ENCODE measurements around the gene GRK1.
"Not testable (repeated sequence)": the region's sequence is repeated elsewhere in the genome, so short reads cannot be mapped to it uniquely, and the experiment has no call there.

The GRK1 gene

DNA sequence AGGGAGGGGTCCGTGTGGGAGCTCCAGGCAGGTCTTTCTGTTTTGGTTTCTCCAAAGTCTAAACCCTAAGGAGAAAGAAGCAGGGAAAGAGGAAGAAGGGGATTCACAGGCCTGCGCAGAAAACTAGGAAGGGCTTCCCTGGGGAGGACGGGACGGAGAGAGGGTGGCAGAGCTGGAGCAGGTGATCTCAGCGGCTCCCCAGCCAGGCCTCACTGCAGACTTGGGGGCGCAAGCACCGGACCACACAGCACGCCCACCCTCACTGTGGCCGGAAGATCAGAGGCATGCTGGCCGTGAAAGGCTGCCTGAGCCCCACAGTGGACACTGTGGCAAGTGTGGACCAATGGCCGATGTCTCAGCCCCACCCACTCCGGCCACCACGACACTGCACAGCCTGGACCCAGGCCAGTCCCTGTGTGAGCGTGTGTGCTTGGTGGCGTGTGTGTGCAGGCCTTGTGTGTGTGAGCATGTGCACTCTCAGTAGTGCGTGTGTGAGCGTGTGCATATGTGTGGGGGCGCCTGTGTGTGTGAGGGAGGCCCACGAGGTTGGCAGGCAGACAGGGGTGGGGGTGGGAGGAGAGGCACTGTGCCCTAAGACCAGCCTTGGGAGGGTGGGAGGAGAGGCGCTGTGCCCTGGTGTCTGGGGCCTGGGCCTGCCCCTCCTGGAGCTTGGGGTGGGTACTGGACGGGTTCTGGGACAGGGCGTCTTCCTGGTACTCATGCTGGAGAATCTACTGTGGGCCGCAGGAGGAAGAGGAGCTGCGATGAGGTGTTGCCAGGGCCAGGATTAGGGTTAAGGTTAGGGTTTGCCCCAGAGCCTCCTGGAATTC is 76.6 kb downstream of the GRK1 start:
- no peak for DNase-seq (ENCODE audit: low read depth, low spot score)

GRCh38 chr13:113744197-113745000 is 77.4 kb downstream of the GRK1 start:
- no peak for DNase-seq (ENCODE audit: low read depth, low spot score)

- DNase-seq (ENCODE audit: low read depth, low spot score) = no peak
Observed at GRCh38 chr13:113745059-113745458, 78.0 kb downstream of the GRK1 start.

GRCh38 chr13:113745500-113746142 is 78.6 kb downstream of the GRK1 start:
- not testable (repeated sequence) for DNase-seq (ENCODE audit: low read depth, low spot score)

- no peak for DNase-seq (ENCODE audit: low read depth, low spot score)
Observed at GRCh38 chr13:113746143-113746525, 79.1 kb downstream of the GRK1 start.

- no peak for DNase-seq (ENCODE audit: low read depth, low spot score)
Observed at GRCh38 chr13:113746671-113747070, 79.7 kb downstream of the GRK1 start.

DNA sequence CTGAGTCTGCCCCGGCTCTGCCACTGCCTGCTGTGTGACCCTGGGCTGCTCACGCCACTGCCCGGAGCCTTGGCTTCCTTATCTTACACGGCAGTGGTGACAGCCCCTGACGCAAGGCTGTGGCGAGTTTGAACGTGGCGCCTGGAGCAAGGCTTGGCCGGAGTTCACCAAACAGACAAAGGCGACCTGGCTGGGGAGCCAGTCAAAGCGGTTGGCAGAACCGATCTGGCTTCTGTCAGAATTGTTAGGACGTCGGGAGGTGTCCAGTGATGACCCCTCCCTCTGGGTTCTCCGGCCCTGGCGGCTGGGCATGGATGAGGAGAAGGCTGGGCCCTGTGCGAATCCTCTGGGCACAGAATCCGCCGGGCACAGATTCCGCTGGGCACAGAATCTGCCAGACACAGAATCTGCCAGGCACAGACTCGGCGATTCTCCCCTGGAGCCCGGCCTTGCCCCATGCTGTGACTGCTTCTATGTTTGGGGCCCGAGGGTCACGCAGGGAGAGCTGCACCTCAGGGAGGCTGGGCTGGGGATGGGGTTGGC is 80.3 kb downstream of the GRK1 start:
- no peak for DNase-seq (ENCODE audit: low read depth, low spot score)

- no peak for DNase-seq (ENCODE audit: low read depth, low spot score)
Observed at GRCh38 chr13:113748101-113748861, 81.3 kb downstream of the GRK1 start.

- DNase-seq (ENCODE audit: low read depth, low spot score) = no peak
Observed at GRCh38 chr13:113748862-113749451, 81.9 kb downstream of the GRK1 start.

- DNase-seq (ENCODE audit: low read depth, low spot score) = no peak
Observed at GRCh38 chr13:113749507-113749906, 82.5 kb downstream of the GRK1 start.

DNA sequence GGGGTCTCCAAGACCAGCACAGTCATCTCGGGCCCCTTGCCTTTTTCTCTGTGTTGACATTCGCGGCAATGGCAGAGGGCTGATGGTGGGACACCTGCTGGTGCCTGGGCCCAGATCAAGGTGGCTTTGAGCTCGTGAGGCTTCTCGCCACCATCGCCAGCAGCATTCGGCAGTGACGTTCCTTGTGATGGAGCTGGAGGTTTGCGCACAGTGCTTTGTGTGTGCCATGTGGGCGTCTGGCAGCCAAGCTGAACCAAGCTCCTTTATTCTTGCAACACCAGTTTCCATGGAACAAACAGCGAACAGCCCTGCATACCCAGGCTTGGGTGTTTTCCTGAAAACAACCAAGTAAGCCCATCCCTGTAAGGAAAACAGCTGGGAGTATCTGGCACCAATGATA is 82.9 kb downstream of the GRK1 start:
- no peak for DNase-seq (ENCODE audit: low read depth, low spot score)

DNA sequence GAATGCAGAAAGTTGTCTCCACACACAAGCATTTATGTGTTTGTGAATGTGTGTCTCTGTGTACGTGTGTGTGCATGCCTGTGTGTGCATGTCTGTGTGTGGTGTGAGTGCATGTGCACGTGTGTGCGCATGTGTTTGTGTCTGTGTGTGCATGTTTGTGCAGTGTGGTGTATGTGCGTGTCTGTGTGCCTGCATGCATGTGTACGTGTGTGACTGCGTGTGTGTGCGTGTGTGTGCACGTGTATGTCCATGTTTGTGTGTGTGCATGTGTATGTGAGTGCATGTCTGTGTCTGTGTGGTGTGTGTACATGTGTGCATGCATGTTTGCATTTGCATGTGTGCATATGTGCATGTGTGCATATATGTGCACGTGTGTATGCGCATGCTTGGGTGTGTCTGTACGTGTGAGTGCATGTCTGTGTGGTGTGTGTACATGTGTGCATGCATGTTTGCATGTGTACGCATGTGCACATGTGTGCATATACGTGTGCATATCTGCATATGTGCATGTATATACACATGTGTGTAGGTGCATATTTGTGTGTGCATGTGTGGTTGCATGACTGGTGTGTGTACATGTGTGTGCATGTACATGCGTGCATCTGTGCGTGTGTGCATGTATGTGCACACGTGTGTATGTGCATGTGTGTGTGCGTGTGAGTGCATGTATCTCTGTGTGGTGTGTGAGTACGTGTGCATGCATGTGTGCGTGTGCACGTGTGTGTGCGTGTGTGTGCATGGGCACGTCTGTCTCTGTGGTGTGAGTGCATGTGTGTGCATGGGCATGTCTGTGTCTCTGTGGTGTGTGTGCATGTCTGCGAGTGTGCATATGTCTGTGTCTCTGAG is 83.8 kb downstream of the GRK1 start:
- DNase-seq (ENCODE audit: low read depth, low spot score) = no peak

DNA sequence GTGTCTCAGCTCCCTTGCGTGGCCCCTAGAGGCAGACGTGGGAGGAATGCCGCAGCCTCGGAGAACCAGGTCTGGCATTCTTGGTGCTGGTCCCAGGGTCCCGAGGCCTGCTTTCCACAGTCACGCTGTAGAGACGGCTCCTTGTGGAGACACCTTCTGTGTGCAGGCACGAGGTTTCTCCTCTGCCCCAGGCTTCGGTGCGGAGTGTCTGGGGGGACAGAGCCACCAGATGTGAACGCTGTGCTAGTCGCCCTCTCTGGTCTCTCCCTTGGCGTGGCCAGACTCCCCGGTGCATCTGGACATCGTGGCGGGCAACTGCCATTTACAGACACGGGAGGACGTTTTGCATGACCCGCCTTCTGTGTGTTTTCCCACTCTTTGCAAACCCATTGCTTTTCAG is 84.5 kb downstream of the GRK1 start:
- no peak for DNase-seq (ENCODE audit: low read depth, low spot score)

GRCh38 chr13:113752211-113752986 is 85.4 kb downstream of the GRK1 start:
- DNase-seq (ENCODE audit: low read depth, low spot score) = not testable (repeated sequence)

GRCh38 chr13:113753171-113753570 is 86.2 kb downstream of the GRK1 start:
- no peak for DNase-seq (ENCODE audit: low read depth, low spot score)

GRCh38 chr13:113754242-113754641 is 87.2 kb downstream of the GRK1 start:
- no peak for DNase-seq (ENCODE audit: low read depth, low spot score)

GRCh38 chr13:113754691-113755090 is 87.7 kb downstream of the GRK1 start:
- no peak for DNase-seq (ENCODE audit: low read depth, low spot score)

GRCh38 chr13:113756441-113757097 is 89.5 kb downstream of the GRK1 start:
- DNase-seq (ENCODE audit: low read depth, low spot score) = no peak

Data from ELF-1 (cell line).